ENCODE data around the gene CREB3. TPM values are rescaled to one million over a fixed set of nuclear protein-coding genes. Genes with fewer than 3 reads are reported as not detected.

Gene CREB3
- total and polyA plus RNA-seq, 4 donors, result 9.2 to 21.4 (median 18.1) TPM

- TF ChIP-seq ATF3 (IDR thresholded peaks at IDR 0.05) (no peak), GABPA (IDR thresholded peaks at IDR 0.05 in 1 of 2, conservative IDR thresholded peaks at IDR 0.05 in 1 of 2) (no peak), RXRA (IDR thresholded peaks at IDR 0.05) (no peak)
Observed at GRCh38 chr9:35767458-35767857, 35.0 kb downstream of the CREB3 start (continued).

GRCh38 chr9:35769763-35770162 lies 37.3 kb downstream of the CREB3 start:
- Histone ChIP-seq H3K36me3 (ENCODE audit: control insufficient read depth in 4 of 4, insufficient read depth in 3 of 4, low read depth in 1 of 4, low read length in 3 of 4) (no peaks in the 10 kb centered on the region), H3K9me3 (ENCODE audit: control insufficient read depth in 4 of 4, low read length in 3 of 4) (no peaks in the 10 kb centered on the region), H3K27ac (ENCODE audit: low read depth in 1 of 2, low read length in 2 of 2) (no peak overlapping the region), H3K4me3 (ENCODE audit: low read depth in 1 of 3, low read length in 3 of 3) (no peak overlapping the region), H3K27me3 (ENCODE audit: control insufficient read depth in 4 of 4, insufficient read depth in 4 of 4, low read length in 3 of 4) (no peaks in the 10 kb centered on the region), H3K9ac (ENCODE audit: low read depth in 1 of 2, low read length in 2 of 2) (no peak overlapping the region), H3K4me1 (ENCODE audit: control insufficient read depth in 4 of 4, insufficient read depth in 4 of 4, low read length in 3 of 4) (peaks cover 2 to 27% (median 18%) of the 10 kb centered on the region in 4 donors)
- DNase-seq (ENCODE audit: low spot score), result no peak
- TF ChIP-seq FOXA1 (IDR thresholded peaks at IDR 0.05), result no peak
- TF ChIP-seq HNF4G (IDR thresholded peaks at IDR 0.05), result no peak
- no peak for TF ChIP-seq EGR1 (IDR thresholded peaks at IDR 0.05; ENCODE audit: low read depth in 2 of 2)
- TF ChIP-seq TAF1 (conservative IDR thresholded peaks at IDR 0.05), result no peak
- TF ChIP-seq CTCF (IDR thresholded peaks at IDR 0.05; ENCODE audit: low read depth, low read length, missing input control), result no peak
- no peak for TF ChIP-seq JUND (IDR thresholded peaks at IDR 0.05)
- TF ChIP-seq SP1 (IDR thresholded peaks at IDR 0.05), result no peak
- TF ChIP-seq ATF3 (IDR thresholded peaks at IDR 0.05), result no peak
- TF ChIP-seq HNF4A (conservative IDR thresholded peaks at IDR 0.05), result no peak
- TF ChIP-seq, protein P1, sequence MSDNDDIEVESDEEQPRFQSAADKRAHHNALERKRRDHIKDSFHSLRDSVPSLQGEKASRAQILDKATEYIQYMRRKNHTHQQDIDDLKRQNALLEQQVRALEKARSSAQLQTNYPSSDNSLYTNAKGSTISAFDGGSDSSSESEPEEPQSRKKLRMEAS (IDR thresholded peaks at IDR 0.05), result no peak
- TF ChIP-seq YY1 (IDR thresholded peaks at IDR 0.05), result no peak
- no peak for TF ChIP-seq NR2F2 (IDR thresholded peaks at IDR 0.05)
- TF ChIP-seq, protein P2, sequence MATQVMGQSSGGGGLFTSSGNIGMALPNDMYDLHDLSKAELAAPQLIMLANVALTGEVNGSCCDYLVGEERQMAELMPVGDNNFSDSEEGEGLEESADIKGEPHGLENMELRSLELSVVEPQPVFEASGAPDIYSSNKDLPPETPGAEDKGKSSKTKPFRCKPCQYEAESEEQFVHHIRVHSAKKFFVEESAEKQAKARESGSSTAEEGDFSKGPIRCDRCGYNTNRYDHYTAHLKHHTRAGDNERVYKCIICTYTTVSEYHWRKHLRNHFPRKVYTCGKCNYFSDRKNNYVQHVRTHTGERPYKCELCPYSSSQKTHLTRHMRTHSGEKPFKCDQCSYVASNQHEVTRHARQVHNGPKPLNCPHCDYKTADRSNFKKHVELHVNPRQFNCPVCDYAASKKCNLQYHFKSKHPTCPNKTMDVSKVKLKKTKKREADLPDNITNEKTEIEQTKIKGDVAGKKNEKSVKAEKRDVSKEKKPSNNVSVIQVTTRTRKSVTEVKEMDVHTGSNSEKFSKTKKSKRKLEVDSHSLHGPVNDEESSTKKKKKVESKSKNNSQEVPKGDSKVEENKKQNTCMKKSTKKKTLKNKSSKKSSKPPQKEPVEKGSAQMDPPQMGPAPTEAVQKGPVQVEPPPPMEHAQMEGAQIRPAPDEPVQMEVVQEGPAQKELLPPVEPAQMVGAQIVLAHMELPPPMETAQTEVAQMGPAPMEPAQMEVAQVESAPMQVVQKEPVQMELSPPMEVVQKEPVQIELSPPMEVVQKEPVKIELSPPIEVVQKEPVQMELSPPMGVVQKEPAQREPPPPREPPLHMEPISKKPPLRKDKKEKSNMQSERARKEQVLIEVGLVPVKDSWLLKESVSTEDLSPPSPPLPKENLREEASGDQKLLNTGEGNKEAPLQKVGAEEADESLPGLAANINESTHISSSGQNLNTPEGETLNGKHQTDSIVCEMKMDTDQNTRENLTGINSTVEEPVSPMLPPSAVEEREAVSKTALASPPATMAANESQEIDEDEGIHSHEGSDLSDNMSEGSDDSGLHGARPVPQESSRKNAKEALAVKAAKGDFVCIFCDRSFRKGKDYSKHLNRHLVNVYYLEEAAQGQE (IDR thresholded peaks at IDR 0.05), result no peak
- TF ChIP-seq, protein P3, sequence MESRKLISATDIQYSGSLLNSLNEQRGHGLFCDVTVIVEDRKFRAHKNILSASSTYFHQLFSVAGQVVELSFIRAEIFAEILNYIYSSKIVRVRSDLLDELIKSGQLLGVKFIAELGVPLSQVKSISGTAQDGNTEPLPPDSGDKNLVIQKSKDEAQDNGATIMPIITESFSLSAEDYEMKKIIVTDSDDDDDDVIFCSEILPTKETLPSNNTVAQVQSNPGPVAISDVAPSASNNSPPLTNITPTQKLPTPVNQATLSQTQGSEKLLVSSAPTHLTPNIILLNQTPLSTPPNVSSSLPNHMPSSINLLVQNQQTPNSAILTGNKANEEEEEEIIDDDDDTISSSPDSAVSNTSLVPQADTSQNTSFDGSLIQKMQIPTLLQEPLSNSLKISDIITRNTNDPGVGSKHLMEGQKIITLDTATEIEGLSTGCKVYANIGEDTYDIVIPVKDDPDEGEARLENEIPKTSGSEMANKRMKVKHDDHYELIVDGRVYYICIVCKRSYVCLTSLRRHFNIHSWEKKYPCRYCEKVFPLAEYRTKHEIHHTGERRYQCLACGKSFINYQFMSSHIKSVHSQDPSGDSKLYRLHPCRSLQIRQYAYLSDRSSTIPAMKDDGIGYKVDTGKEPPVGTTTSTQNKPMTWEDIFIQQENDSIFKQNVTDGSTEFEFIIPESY (IDR thresholded peaks at IDR 0.05), result no peak
- TF ChIP-seq RXRA (IDR thresholded peaks at IDR 0.05), result no peak
- TF ChIP-seq FOXA2 (IDR thresholded peaks at IDR 0.05), result no peak
- TF ChIP-seq GABPA (IDR thresholded peaks at IDR 0.05 in 1 of 2, conservative IDR thresholded peaks at IDR 0.05 in 1 of 2), result no peak
- no peak for TF ChIP-seq RAD21 (IDR thresholded peaks at IDR 0.05)
- WGBS, result 92% methylated on average over 1 of the region's 1 CpG

Measured in liver (tissue), 9 donors.